ENCODE data around the gene ACSM4. TPM values are rescaled to one million over a fixed set of nuclear protein-coding genes. Genes with fewer than 3 reads are reported as not detected.

The ACSM4 gene
- total and polyA plus RNA-seq, 2 donors (not counting 1 experiment from before 2014, with no cell fraction given): not detected

DNA sequence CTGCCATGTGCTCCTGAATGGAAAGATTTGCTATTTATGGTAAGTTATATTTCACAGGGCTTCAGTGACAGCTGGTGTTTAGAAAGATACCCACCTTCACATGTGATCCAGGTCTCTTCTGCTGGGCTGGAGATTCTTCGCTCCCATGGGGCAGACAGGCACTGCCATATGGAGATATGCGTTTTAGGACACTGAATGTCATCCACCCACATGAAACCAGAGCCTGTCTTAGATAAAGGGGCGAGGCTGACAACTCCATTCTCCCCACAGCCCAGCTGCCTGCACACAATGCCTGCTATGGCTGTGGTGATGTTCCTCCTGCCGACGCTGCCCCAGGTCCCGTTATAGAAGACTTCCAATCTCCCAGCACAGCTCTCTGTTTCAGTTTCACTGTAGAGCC lies 69.4 kb downstream of the ACSM4 start:
- no peak overlapping the region for H3K4me3 ChIP-seq (replicated peaks in 1 of 4; ENCODE audit: control extremely low read depth in 1 of 4, insufficient read depth in 1 of 4, low read depth in 3 of 4, low read length in 4 of 4)
- H3K9ac ChIP-seq (ENCODE audit: insufficient read depth, low read length): no peak overlapping the region
- H4K20me1 ChIP-seq (ENCODE audit: control insufficient read depth, extremely low read depth, insufficient read depth, low read length): no peaks in the 10 kb centered on the region
- no peaks in the 10 kb centered on the region for H3K9me3 ChIP-seq (ENCODE audit: control insufficient read depth, insufficient read depth, low read depth, low read length)
- H3K4me2 ChIP-seq (ENCODE audit: extremely low read depth, insufficient read depth, low read length): no peak overlapping the region
- peaks cover 2% of the 10 kb centered on the region for H3K4me1 ChIP-seq (ENCODE audit: control insufficient read depth, extremely low read depth, insufficient read depth, low read length)
- no peak overlapping the region for H2AFZ ChIP-seq (ENCODE audit: low read length)
- no peak for TF ChIP-seq EZH2 (IDR thresholded peaks at IDR 0.05; ENCODE audit: low read length, missing control alignments)
- TF ChIP-seq, protein P1, sequence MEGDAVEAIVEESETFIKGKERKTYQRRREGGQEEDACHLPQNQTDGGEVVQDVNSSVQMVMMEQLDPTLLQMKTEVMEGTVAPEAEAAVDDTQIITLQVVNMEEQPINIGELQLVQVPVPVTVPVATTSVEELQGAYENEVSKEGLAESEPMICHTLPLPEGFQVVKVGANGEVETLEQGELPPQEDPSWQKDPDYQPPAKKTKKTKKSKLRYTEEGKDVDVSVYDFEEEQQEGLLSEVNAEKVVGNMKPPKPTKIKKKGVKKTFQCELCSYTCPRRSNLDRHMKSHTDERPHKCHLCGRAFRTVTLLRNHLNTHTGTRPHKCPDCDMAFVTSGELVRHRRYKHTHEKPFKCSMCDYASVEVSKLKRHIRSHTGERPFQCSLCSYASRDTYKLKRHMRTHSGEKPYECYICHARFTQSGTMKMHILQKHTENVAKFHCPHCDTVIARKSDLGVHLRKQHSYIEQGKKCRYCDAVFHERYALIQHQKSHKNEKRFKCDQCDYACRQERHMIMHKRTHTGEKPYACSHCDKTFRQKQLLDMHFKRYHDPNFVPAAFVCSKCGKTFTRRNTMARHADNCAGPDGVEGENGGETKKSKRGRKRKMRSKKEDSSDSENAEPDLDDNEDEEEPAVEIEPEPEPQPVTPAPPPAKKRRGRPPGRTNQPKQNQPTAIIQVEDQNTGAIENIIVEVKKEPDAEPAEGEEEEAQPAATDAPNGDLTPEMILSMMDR (conservative IDR thresholded peaks at IDR 0.05 in 1 of 2, IDR thresholded peaks at IDR 0.05 in 1 of 2; ENCODE audit: low read depth in 1 of 2, low read length in 2 of 2): no peak
- no peaks in the 10 kb centered on the region for H3K27me3 ChIP-seq (ENCODE audit: control insufficient read depth, insufficient read depth, low read length)
- no peak for DNase-seq (ENCODE audit: low read depth in 2 of 2)
- H3K36me3 ChIP-seq (ENCODE audit: control insufficient read depth, insufficient read depth, low read length): no peaks in the 10 kb centered on the region
- no peaks in the 10 kb centered on the region for H3K79me2 ChIP-seq (ENCODE audit: control insufficient read depth, insufficient read depth, low read length)
- no peak overlapping the region for H3K27ac ChIP-seq (ENCODE audit: insufficient read depth, low read length)

DNA sequence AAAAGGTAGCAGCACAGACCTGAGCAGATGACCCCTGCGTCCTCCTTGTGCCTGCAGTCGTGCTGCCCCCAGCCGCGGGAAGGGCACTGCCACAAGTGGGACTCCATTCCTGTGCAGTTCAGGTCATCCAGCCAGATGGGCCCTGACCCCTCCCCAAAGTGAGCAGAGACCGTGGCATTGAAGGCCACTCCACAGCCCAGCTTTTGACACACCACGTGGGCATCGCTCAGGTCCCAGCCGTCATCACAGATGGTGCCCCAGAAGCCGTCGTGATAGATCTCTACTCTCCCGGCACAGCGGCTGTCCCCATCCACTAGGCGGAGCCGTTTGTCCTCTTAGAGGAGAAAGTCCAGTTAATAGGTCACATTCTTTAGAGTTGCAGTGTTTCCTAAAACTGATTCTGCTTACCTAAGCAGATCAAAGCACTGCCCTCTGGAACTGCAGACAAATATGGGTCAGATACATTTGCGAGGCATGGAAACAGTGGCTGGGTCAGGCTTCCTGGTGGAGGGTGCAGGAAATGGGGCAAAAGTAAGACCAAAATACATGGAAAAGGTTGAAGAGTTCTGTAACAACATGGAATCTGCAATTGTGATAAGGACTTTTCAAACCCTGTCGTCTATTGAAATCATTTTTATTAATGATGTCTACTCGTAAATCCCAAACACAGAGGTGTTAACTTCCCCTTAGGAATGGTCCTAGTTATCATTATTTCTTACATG lies 70.7 kb downstream of the ACSM4 start:
- Histone ChIP-seq H3K79me2 (ENCODE audit: control insufficient read depth, insufficient read depth, low read length) (no peaks in the 10 kb centered on the region), H3K4me1 (ENCODE audit: control insufficient read depth, extremely low read depth, insufficient read depth, low read length) (no peaks in the 10 kb centered on the region), H3K36me3 (ENCODE audit: control insufficient read depth, insufficient read depth, low read length) (no peaks in the 10 kb centered on the region), H3K27me3 (ENCODE audit: control insufficient read depth, insufficient read depth, low read length) (no peaks in the 10 kb centered on the region), H4K20me1 (ENCODE audit: control insufficient read depth, extremely low read depth, insufficient read depth, low read length) (no peaks in the 10 kb centered on the region), H3K4me2 (ENCODE audit: extremely low read depth, insufficient read depth, low read length) (no peak overlapping the region), H3K9me3 (ENCODE audit: control insufficient read depth, insufficient read depth, low read depth, low read length) (no peaks in the 10 kb centered on the region), H3K27ac (ENCODE audit: insufficient read depth, low read length) (no peak overlapping the region), H3K9ac (ENCODE audit: insufficient read depth, low read length) (no peak overlapping the region), H2AFZ (ENCODE audit: low read length) (no peak overlapping the region), H3K4me3 (replicated peaks in 1 of 4; ENCODE audit: control extremely low read depth in 1 of 4, insufficient read depth in 1 of 4, low read depth in 3 of 4, low read length in 4 of 4) (no peak overlapping the region)
- peak in 1 of 2 donors; percentile 14 for DNase-seq (ENCODE audit: low read depth in 2 of 2)
- no peak for TF ChIP-seq EZH2 (IDR thresholded peaks at IDR 0.05; ENCODE audit: low read length, missing control alignments)
- TF ChIP-seq, protein P1 (conservative IDR thresholded peaks at IDR 0.05 in 1 of 2, IDR thresholded peaks at IDR 0.05 in 1 of 2; ENCODE audit: low read depth in 1 of 2, low read length in 2 of 2): peak; percentile 28 to 45

DNA sequence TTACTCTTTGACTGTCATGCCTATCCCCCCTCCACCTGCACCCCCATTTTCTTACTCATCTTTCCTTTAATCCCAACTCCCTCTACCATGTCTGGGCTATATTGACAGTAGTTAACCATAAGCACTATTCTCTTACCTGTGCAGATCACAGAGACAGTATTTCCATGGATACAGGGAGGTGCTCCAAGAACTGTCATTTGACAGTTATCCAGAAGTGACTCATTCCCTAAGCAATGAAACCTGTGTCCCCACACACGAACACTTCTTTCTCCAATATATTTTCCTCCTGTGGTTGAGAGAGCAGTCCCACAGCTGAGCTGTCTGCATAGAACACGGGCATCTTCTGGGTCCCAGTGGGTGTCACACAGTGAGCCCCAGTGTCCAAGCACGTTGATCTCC lies 71.3 kb downstream of the ACSM4 start:
- Histone ChIP-seq H3K36me3 (ENCODE audit: control insufficient read depth, insufficient read depth, low read length) (no peaks in the 10 kb centered on the region), H2AFZ (ENCODE audit: low read length) (no peak overlapping the region), H3K9ac (ENCODE audit: insufficient read depth, low read length) (no peak overlapping the region), H3K4me3 (replicated peaks in 1 of 4; ENCODE audit: control extremely low read depth in 1 of 4, insufficient read depth in 1 of 4, low read depth in 3 of 4, low read length in 4 of 4) (no peak overlapping the region), H3K27ac (ENCODE audit: insufficient read depth, low read length) (no peak overlapping the region), H3K9me3 (ENCODE audit: control insufficient read depth, insufficient read depth, low read depth, low read length) (no peaks in the 10 kb centered on the region), H4K20me1 (ENCODE audit: control insufficient read depth, extremely low read depth, insufficient read depth, low read length) (no peaks in the 10 kb centered on the region), H3K27me3 (ENCODE audit: control insufficient read depth, insufficient read depth, low read length) (no peaks in the 10 kb centered on the region), H3K4me1 (ENCODE audit: control insufficient read depth, extremely low read depth, insufficient read depth, low read length) (no peaks in the 10 kb centered on the region), H3K79me2 (ENCODE audit: control insufficient read depth, insufficient read depth, low read length) (no peaks in the 10 kb centered on the region), H3K4me2 (ENCODE audit: extremely low read depth, insufficient read depth, low read length) (no peak overlapping the region)
- no peak for DNase-seq (ENCODE audit: low read depth in 2 of 2)
- TF ChIP-seq, protein P1 (conservative IDR thresholded peaks at IDR 0.05 in 1 of 2, IDR thresholded peaks at IDR 0.05 in 1 of 2; ENCODE audit: low read depth in 1 of 2, low read length in 2 of 2): no peak
- TF ChIP-seq EZH2 (IDR thresholded peaks at IDR 0.05; ENCODE audit: low read length, missing control alignments): no peak
